Activated CD4-positive, CD25-positive, alpha-beta regulatory T cell treated with anti-CD3 and anti-CD28 coated beads, Interleukin-2, amount 50 U/mL, for 72 hours (primary cell): ENCODE results near the gene RINL.
"Not testable (repeated sequence)": the region's sequence is repeated elsewhere in the genome, so short reads cannot be mapped to it uniquely, and the experiment has no call there.

Source experiments
- DNase-seq: peaks from one replicate; pipeline ENCODE4 v3.0.0; 2021

RINL gene

DNA sequence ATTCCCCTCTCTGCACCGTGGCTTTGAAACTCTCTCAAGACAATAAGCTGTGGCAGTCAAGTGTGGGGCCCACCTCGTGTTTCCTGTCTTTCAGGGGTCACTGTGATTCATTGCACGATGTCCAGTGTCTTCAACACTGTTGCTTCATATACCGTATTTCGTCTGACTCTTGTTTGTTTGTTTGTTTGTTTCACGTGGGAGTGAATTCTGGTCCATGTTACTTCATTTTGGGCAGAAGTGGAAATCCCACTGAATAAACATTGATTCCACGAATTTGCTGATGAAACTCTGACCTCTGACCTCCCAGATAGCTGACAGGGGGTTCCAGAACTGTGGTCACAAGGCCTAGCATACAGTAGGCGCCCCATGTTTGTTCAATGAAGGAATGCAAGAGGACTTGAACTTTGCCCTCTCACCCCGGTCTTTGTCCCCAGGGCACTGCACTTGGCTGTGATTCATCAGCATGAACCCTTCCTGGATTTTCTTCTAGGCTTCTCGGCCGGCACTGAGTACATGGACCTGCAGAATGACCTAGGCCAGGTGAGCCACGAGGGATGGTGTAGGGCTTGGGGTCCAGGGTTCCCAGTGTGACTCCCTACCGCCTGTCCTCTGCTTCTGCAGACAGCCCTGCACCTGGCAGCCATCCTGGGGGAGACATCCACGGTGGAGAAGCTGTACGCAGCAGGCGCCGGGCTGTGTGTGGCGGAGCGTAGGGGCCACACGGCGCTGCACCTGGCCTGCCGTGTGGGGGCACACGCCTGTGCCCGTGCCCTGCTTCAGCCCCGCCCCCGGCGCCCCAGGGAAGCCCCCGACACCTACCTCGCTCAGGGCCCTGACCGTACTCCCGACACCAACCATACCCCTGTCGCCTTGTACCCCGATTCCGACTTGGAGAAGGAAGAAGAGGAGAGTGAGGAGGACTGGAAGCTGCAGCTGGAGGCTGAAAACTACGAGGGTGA is 26.8 kb upstream of the RINL start:
- DNase-seq: no peak

DNA sequence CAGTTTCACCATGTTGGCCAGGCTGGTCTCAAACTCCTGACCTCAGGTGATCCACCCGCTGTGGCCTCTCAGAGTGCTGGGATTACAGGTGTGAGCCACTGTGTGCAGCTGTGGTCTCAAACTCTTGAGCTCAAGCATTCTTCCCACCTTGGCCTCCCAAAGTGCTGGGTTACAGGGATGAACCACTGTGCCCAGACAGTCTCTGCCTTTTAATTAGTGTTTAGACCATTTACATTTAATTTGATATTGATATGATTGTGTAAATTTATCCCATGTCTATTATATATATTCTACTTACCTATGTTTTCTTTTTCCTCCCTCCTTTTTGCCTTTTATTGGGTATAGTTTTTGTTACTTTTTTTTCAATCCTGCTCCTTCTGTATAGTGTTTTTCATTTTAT is 23.6 kb upstream of the RINL start:
- DNase-seq: no peak

DNA sequence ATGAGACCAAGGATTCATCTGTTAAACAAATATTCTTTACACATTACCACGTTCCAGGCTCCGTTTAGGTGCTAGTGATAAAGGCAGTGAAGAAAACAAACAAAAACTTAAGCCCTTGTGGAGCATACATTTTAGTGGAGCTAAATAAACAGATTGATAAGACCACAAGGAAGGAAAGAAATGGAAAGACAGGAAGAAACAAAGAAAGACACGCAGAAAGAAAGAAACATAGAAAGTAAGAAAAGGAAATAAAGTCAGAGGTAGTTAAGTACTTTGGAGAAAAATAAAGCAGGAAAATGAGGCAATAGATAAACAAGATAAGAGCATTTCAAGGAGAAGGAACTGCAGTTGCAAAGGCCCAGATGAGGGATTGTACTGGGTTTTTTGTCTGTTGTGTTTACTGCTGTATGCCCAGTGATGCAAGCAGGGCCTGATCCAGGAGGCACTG is 22.7 kb upstream of the RINL start:
- no peak for DNase-seq

DNA sequence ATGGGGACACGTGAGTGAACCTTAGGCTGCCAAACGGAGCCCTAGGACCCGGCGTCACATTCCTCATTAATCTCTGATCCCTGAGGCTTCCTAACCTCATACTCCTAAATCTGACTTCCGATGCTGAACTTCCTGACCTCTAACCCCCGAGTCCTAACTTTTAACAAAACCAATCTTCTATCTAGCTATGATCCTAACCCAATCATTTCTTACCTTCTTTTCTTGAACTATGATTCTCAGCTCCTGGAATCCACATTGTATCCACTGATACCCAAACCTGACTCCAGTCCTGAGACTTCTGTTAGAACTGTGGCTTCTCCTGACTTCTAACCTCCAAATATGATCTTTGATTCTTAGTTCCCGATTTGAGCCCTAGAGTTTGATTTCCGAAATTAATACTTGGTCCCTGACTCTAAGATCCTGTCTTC is 22.1 kb upstream of the RINL start:
- no peak for DNase-seq

DNA sequence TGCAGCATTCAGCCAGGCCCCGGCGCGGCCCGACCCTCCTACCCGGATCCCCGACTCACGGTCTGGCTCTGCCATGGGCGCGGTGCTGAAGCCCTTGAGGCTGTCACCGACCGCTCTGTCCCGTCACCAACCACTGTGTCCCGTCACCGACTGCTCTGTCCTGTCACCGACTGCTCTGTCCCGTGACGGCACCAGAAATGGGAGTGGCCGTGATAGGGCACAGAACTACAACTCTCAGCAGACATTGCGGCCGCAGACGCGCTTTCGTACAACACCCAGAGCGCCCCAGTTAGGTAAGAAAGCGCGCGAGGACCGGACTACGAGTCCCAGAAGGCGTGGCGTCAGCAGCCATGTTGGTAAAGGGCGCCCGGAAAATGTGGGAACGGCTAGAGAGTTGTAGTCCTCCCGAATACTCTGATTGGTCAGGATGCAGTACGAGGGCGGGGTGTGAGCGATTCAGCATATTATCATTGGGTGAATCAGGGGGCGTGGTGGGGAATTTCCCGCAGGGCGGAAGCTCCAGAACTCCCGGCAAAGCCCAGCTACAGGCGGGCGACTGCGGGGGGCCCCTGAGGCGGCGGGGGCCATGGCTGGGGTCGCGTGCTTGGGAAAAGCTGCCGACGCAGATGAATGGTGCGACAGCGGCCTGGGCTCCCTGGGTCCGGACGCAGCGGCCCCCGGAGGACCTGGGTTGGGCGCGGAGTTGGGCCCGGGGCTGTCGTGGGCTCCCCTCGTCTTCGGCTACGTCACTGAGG is 21.5 kb upstream of the RINL start, which contains the start of the genes NFKBIB and SIRT2:
Gene NFKBIB (plus strand): TSS at position 523 of the 755 bp plus-strand sequence. CDS start 64 bp downstream, at position 587.
Gene SIRT2 (minus strand): TSS at position 172 of the 755 bp plus-strand sequence. CDS start 97 bp downstream, at position 75.
- peak; percentile 94 for DNase-seq

DNA sequence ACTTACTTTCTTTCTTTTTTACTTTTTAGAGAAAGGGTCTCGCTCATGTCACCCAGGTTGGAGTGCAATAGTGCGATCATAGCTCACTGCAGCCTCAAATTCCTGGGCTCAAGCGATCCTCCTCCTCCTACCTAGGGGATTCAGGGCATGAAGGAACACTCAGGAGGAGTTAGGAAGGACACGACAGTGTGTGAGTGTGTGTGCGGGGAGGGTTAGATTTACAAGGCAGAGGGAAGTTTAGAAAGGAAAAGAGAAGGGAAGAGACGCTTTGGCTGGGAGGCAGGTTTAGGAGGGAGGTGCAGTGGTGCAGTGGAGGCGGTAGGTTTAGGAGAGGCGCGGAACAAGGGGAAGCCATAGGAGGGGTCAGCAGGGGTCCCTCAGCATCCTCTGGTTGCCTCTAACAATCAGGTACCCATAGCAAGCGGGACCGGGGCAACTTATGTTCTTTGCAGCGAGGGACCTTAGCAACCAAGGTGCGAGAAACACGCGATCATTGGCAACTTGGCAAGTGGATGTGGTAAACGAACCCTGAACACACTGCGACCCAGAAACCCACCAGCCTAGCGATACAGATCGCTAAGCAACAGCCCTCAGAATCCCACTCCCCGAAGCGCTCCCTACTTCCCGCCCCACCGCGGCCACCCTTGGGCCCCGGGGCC is 20.8 kb upstream of the RINL start:
- DNase-seq: no peak

DNA sequence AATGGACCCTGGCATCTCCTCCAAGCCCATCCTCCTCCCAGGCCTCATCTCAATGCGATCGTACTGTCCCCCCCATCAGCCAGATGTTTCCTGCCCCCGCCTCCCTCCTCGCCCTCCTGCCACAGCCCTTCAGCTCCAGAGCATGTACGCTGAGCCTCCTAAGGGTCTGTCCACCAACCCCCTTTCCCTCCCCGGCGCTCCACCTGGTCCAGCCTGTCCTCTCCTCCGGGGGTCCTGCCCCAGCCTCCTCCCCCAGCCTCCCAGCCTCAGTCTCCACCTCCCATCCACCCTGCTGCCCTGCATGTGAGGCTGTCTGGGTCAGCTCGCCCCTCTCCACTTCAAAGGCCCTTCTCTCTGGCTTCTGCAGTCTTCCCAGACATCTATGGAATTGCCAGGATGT is 16.9 kb upstream of the RINL start:
- DNase-seq: no peak

DNA sequence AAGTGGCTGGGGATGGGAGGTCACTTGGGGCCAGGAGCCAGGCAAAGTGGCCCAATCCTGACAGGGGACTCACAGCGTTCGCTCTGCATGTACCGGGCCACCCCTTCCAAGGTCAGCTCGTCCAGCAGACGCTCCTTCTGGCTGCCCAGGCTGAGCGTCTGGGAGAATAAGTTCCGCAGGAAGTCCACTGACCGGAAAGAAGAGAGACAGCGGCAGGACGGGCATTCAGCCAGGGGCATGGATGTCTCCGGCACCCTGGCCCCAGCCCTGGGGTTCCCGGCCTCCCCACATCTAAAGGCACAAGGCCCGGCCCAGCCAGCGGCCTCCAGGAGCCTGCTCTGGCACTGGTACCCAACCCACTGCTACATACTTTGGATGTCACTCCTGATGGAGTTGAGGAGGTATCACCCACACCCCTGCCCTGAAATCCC is 15.3 kb upstream of the RINL start:
- DNase-seq: no peak

DNA sequence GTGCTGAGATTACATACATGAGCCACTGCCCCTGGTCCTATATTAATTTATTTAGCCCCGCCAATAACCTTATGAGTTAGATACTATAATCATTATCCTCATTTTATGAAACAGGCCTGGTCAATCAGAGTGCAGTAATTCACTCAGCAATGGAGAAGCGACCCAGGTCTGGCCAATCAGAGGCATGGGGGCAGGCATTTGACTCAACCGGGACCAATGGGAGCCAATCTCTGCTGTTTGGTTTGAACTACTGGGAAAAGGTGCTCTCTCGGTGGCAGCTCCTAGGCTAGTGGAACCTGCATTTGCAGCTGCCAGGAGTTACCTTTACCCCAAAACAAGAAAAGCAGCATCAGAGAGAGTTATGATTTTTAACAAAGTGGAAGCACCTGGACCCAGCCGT is 14.8 kb upstream of the RINL start:
- no peak for DNase-seq

DNA sequence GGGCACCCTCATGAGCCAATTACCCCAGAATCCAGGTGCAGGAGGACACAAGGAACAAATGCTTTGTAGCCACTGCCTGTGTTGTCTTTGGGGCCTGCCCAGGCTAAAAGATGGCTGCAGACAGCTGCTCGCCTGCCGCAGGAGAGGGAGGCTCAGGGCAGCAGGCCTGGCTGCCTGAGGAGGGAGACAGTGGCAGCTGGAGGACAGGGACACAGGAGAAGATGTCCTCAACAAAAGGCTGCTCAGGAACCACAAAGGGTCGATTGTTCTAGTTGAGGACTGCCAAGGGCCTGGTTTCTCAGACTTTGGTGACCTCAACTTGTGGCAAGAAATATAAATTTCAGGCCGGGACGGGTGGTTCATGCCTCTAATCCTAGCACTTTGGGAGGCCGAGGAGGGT is 13.7 kb upstream of the RINL start:
- DNase-seq: no peak

DNA sequence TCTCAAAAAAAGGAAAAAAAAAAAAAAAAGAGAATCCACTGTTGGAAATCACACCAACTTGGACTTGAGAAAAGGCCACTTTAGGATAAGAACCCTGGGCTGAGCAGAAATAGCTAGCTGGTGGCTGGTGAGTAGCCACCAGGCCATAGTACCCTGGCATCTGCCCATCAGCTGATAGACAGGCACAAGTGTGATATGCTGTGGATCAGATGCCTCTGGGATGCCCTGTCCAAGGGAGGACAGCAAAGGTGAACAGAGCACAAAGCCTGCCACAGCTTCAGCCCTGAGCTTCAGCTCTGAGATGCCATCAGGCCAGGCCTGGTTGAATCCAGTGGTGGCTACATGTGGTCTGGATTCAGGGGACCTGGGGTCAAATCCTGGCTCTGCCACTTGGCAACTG is 12.6 kb upstream of the RINL start:
- no peak for DNase-seq

DNA sequence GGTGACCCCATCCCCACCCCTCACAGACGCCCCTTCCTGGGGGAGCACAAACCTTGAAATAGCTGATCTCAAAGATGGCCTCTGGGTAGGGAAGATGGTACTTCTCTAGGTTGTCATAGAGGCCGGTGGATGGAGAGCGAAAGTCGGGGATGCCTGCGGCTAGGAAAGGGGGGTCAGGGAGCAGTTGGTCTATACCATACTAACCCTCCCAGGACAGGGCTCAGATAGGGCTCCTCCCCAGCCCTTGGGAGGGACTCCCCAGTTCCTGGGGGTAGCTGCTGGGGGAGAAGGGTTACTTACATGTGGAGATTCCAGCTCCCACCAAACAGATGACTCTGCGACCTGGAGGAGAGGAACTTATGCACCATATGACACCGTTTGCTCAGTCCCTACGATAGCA is 11.7 kb upstream of the RINL start:
- DNase-seq: no peak

DNA sequence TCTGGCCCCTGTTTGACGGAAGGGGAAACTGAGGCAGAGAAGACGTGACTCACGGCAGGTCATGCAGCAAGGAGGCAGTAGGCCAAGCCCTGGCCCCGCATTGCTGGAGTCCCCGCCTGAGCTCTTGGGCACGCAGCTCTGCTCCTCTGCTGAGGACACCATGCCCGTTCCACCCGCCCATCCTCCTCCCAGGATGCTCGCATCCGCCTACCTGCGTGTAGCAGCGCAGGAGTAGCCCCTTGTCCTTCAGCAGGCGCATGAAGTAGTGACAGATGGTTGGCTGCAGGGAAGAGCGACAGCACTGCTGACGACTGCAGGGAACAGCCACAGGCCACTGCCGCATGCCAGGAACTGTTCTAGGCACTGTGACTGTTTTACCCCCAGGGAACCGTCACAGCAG is 10.8 kb upstream of the RINL start:
- no peak for DNase-seq

DNA sequence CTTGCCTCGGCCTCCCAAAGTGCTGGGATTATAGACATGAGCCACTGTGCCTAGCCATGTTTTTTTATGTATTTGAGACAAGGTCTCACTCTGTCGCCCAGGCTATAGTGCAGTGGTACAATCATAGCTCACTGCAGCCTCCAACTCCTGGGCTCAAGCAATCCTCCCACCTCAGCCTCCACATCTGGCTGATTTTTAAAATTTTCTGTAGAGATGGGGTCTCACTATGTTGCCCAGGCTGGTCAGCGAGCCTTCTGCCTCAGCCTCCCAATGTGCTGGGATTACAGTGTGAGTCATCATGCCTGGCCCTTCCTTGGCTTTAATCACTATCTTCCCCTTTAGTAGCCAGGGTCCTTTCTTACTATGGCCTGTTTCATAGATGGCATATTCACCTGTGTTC is 6.6 kb upstream of the RINL start:
- not testable (repeated sequence) for DNase-seq

DNA sequence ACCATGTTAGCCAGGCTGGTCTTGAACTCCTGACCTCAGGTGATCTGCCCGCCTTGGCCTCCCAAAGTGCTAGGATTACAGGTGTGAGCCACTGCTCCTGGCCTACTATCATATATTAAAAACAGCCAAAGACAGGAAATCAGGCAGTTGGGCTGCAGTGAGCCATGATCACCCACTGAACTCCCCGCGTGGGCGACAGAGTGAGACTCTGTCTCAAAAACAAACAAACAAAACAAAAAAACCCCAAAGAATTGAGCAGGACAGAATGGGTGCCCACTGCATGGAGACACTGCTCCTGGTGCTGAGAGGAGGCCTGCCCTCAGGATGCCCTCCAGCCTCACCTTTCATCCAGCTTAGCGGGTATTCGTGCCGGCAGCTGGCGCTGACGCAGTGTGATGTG is 5.2 kb upstream of the RINL start:
- no peak for DNase-seq

DNA sequence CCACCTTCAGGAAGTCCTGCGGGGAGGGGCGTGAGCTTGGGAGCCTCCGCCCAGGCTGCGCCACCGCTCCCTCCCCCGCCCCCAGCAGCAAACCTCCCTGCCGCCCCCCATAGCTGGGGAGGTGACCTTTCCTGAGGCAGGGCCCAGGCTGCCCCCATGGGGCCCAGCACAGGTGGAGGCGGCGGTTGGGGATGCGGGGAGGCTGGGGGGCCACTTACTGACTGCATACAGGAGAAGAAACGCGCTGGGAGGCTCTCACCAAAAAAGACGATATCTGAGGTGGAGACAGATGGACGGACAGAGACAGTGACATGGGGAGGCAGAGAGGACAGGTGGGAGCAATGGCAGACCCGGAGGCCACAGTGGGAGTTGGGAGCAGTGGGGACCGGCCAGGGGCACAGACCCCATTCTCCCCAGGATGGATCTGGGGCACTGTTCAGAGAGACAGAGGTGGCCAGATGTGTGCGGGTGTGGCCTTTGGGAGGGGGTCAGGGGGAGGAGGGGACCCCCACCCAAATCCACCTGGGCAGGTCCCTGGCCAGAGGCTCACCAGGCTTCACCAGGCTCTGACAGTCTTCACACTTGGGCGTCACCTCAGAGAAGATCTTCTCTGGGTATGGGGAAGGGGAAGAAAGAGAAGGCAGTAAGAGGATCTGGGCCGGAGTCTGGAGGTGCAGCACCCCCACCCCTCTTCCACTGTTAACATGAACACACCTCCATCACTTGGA is 3.0 kb upstream of the RINL start:
- no peak for DNase-seq

DNA sequence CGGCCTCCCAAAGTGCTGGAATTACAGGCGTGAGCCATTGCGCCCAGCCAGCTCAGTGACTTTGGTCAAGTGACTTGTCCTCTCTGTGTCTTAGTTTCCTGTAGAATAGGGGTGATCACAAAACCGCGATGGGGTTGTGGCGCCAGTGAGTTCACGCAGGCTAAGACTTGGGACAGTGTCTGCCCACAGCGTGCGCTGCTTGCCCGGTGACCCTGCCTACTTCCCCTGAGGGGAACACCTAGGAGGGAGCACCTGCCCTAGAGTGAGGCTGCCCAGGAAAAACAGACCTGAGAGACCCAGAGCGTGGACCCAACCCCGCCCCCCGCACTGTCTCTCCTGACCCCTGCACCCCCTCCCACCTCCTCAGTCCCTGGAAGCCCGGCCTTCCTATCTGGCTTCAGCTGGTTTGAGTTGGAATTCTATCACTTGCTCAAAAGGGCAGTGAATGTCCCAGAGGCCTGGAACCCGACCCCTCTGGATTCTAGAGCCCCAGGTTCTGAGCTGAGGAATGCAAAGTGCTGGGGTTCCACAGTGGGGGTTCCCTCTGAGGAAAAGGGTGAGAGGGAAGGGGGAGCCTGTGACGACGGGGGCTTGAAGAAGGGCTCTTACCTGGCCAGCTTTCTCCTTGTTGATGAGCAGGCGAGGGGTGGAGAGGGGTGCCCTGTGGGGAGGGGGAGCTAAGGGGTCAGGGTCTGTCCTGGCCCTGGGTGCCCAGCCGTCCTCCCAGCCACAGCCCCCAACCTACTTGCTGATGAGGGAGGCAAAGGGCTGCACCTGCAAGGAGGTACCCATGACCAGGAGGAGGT is 2.2 kb upstream of the RINL start:
- DNase-seq: no peak

DNA sequence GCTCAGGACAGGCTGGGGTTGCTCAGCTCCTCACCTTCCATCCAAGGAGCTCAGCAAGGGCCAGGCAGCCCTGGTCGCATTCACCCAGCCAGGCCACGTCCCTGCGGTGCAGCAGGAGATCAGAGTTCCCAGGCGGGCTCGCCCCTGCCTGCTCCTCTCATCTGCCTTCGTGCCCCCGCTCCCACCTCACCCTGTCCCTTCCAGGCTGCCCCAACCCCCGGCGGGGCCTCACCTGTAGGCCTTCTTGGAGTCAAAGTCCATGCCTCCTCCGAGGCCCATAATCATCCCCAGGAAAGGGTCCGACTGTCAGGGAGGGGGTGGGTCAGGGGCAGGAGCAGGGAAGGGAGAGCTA is 1.3 kb upstream of the RINL start:
- no peak for DNase-seq

DNA sequence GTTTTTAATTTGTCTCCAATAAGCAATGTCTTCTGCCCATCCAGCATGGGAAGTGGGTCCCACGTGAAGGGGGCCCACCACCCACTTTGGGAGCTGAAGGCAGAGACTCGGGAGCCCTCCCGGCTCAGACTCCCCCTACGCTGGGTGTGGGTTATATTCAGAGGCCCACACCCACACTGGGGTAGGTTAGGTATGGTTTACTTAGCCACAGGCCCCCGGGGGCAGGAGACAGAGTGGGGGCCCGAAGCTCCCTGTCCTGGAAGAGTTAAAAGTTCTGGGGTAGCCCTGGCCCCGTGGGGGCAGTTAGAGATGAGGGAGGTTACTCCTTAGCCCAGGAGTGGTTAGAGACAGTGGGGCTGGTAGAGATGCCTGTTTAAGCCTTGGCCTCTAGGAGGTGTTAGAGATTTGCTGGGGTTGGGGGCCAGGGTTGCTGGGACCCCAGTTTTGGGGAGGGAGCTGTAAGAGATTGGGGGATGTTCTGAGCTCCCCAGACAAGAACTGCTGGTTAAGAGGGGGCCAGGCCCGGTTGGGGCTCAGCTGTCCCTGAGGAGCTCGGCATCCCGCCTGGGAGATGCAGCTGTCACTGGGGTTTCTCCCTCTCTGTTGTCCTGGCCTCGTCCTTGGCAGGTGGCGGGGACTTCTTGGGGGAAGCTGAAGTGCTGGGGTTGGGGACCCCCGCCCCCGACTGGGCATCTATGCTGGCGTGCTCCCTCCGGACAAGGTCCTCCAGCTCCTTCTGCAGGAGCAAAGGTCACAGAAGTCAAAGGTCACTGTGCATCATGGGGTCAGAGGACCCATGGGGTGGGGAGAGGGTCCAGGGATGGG is 712 bp upstream of the RINL start:
- DNase-seq: no peak

DNA sequence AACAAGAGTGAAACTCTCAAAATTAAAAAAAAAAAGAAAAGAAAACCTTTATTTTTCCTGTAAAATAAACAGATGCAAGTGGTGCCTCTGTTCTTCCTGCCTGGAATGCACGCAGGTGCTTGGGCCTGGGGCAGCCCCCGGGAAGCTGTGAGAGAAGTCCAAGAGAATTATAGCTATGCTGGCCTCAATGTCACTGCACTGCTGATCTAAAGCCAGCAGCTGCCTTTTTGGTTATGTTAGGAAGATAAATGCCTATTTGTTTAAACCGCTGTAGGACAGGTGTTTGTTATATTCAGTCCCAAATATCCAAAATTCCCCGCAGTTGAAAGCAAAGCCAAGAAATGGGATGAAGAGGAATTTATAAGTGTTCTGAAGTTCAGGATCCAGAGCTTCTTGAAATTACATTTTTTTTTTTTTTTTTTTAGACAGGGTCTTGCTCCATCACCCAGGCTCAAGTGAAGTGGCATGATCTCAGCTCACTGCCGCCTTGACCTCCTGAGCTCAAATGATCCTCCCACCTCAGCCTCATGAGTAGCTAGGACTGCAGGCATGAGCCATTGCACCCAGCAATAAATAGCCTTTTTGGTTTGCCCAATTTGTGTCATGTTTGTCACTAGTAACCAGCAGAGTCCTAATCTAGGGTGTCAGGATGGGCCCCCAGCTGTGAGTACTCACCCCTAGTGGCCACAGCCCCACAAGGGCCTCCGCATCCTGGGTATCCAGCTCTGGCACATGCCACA is 2.2 kb downstream of the RINL start:
- DNase-seq: no peak
